HAP-1 (cell line): ENCODE measurements around the gene TVP23A.
A peak's percentile ranks its signal among the peaks of the same experiment; 100 is the strongest.

ENCODE experiments used
- DNase-seq, 2 experiments: peaks; one replicate each; pipeline ENCODE4 v3.0.0-alpha.2; 2016 to 2020; ENCODE audit warnings: low spot score in 2 of 2
- H3K27me3 ChIP-seq: fragments of 250-450 bp; sonication (Bioruptor Pico); 2 replicates; pipeline ENCODE4 v1.5.1; 2020; ENCODE audit warnings: low read depth, mild to moderate bottlenecking, moderate library complexity
- H3K36me3 ChIP-seq: fragments of 250-450 bp; sonication (Bioruptor Pico); replicated peaks from 2 replicates; pipeline ENCODE4 v1.5.1; 2020; ENCODE audit warnings: mild to moderate bottlenecking
- H3K4me1 ChIP-seq: fragments of 250-450 bp; sonication (Bioruptor Pico); 2 replicates; pipeline ENCODE4 v1.5.1; 2020; ENCODE audit warnings: mild to moderate bottlenecking
- H3K4me3 ChIP-seq: fragments of 250-450 bp; sonication (Bioruptor Pico); 2 replicates; pipeline ENCODE4 v1.5.1; 2020; ENCODE audit warnings: mild to moderate bottlenecking, moderate library complexity
- H3K9me3 ChIP-seq: fragments of 250-450 bp; sonication (Bioruptor Pico); 2 replicates; pipeline ENCODE4 v1.5.1; 2020; ENCODE audit warnings: mild to moderate bottlenecking, moderate library complexity
- in situ Hi-C: fragments of 300-500 bp; cut with MboI; formaldehyde crosslinking; loops from 3 replicates; pipeline ENCODE4 v1.14.3; 2020; ENCODE audit warnings: low sequenced_read_pairs, inconsistent platforms, mixed read lengths

Gene TVP23A

GRCh38 chr16:10765772-10766171, 52.8 kb downstream of the TVP23A start:
- peaks cover 5% of the 10 kb centered on the region; the same call in 1 of the 2 replicates for H3K36me3 ChIP-seq
- no peak overlapping the region for H3K4me3 ChIP-seq
- no peaks in the 10 kb centered on the region for H3K4me1 ChIP-seq
- H3K9me3 ChIP-seq = no peaks in the 10 kb centered on the region
- no peaks in the 10 kb centered on the region for H3K27me3 ChIP-seq
- in situ Hi-C loops = no loop called here
- no peak for DNase-seq

GRCh38 chr16:10763456-10763855, 55.1 kb downstream of the TVP23A start:
- H3K36me3 ChIP-seq = peaks cover 7% of the 10 kb centered on the region; the same call in 1 of the 2 replicates
- no peaks in the 10 kb centered on the region for H3K9me3 ChIP-seq
- no peak for DNase-seq
- no peaks in the 10 kb centered on the region for H3K27me3 ChIP-seq
- in situ Hi-C loops = no loop called here
- H3K4me1 ChIP-seq = no peaks in the 10 kb centered on the region
- H3K4me3 ChIP-seq = no peak overlapping the region

- in situ Hi-C loops = no loop called here
- no peak overlapping the region for H3K4me3 ChIP-seq
- no peaks in the 10 kb centered on the region for H3K27me3 ChIP-seq
- no peaks in the 10 kb centered on the region for H3K4me1 ChIP-seq
- DNase-seq = no peak
- H3K9me3 ChIP-seq = no peaks in the 10 kb centered on the region
- peaks cover 7% of the 10 kb centered on the region; the same call in 1 of the 2 replicates for H3K36me3 ChIP-seq
Measured at GRCh38 chr16:10762336-10763016, 56.1 kb downstream of the TVP23A start.

GRCh38 chr16:10761373-10761772, 57.2 kb downstream of the TVP23A start:
- H3K9me3 ChIP-seq = no peaks in the 10 kb centered on the region
- H3K4me1 ChIP-seq = no peaks in the 10 kb centered on the region
- in situ Hi-C loops = no loop called here
- H3K36me3 ChIP-seq = peaks cover 7% of the 10 kb centered on the region; the same call in 1 of the 2 replicates
- H3K27me3 ChIP-seq = no peaks in the 10 kb centered on the region
- no peak for DNase-seq
- no peak overlapping the region for H3K4me3 ChIP-seq

DNA sequence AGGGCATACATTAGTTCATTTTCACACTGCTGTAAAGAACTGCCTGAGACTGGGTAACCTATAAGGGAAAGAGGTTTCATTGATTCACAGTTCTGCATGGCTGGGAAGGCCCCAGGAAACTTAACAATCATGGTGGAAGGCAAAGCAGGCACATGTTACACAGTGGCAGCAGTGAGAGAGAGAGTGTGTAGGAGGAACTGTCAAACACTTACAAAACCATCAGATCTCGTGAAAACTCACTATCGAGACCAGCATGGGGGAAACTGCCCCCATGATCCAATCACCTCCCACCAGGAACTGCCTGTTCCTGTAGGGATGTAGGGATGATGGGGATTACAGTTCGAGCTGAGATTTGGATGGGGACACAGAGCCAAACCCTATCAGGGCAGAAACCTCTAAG, 57.7 kb downstream of the TVP23A start:
- H3K4me3 ChIP-seq = no peak overlapping the region
- H3K27me3 ChIP-seq = no peaks in the 10 kb centered on the region
- peaks cover 7% of the 10 kb centered on the region; the same call in 1 of the 2 replicates for H3K36me3 ChIP-seq
- no peaks in the 10 kb centered on the region for H3K4me1 ChIP-seq
- in situ Hi-C loops = no loop called here
- DNase-seq = no peak
- no peaks in the 10 kb centered on the region for H3K9me3 ChIP-seq

DNA sequence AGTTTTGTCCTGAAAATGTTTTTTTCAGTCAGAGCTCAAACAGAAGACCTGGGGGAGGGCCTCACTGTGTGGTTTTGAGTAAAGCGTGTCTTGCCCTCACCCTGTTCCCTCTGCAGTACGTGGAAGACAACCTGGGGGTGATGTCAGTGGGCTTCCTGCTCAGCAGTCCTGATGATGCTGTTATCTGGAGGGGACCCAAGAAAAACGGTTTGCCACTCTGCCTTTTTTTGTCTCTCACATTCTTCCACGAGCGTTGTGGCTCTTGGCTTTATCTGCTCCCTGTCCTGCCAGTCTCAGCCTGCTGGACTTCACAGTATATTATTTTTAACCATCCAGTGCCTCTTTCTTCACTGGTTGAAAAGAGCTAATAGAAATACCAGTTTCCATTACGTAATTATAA, 62.0 kb downstream of the TVP23A start:
- H3K4me1 ChIP-seq = no peaks in the 10 kb centered on the region
- H3K9me3 ChIP-seq = no peaks in the 10 kb centered on the region
- peaks cover 7% of the 10 kb centered on the region; the same call in 1 of the 2 replicates for H3K36me3 ChIP-seq
- no peak overlapping the region for H3K4me3 ChIP-seq
- in situ Hi-C loops = no loop called here
- H3K27me3 ChIP-seq = no peaks in the 10 kb centered on the region
- no peak for DNase-seq

DNA sequence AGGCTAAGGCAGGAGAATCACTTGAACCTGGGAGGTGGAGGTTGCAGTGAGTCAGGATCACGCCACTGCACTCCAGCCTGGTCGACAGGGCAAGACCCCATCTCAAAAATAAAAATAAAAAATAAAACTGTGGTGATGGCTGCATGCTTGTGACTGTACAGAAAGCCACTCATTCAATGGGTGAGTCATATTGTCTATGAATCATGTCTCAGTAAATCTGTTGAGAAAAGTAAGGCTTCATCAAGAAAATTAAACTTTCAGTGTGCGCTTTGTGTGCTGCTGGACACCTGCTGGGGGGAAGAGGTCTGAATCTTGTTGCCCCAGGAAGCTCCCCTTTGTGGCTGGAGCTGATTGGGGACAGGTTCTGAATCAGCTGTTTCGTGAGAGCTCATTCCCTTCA, 63.7 kb downstream of the TVP23A start:
- no peaks in the 10 kb centered on the region; the same call in 1 of the 2 replicates for H3K36me3 ChIP-seq
- in situ Hi-C loops = no loop called here
- no peaks in the 10 kb centered on the region for H3K4me1 ChIP-seq
- no peaks in the 10 kb centered on the region for H3K9me3 ChIP-seq
- H3K4me3 ChIP-seq = no peak overlapping the region
- H3K27me3 ChIP-seq = no peaks in the 10 kb centered on the region
- no peak for DNase-seq

DNA sequence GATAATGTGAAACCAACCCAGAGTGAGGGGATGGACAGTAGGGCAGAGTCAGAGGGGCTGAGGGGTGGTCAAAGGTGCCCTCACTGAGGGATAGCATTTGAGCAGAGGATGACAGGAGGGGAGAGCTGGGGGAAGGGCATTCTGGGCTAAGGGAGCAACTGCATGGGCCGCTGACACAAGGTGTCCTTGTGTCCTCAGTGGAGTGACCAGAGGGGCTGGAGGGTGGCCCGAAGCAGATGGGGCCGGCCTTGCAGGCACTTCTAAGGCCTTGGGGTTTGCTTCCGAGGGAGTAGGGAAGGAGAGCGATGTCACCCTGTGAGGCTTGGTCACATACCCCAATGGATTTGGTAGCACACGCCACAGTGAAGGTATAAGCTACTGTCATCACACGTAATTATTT, 64.9 kb downstream of the TVP23A start:
- no peaks in the 10 kb centered on the region for H3K27me3 ChIP-seq
- H3K4me1 ChIP-seq = no peaks in the 10 kb centered on the region
- in situ Hi-C loops = no loop called here

GRCh38 chr16:10752843-10753523, 65.6 kb downstream of the TVP23A start:
- DNase-seq = no peak
- H3K4me3 ChIP-seq = no peak overlapping the region
- H3K4me1 ChIP-seq = no peaks in the 10 kb centered on the region
- H3K9me3 ChIP-seq = no peaks in the 10 kb centered on the region
- in situ Hi-C loops = no loop called here
- no peaks in the 10 kb centered on the region for H3K27me3 ChIP-seq
- H3K36me3 ChIP-seq = no peaks in the 10 kb centered on the region; the same call in 1 of the 2 replicates

More for the DNA sequence above, 64.9 kb downstream of the TVP23A start:
- no peaks in the 10 kb centered on the region for H3K9me3 ChIP-seq
- H3K4me3 ChIP-seq = no peak overlapping the region
- no peaks in the 10 kb centered on the region; the same call in none of the 2 replicates for H3K36me3 ChIP-seq
- DNase-seq = no peak

DNA sequence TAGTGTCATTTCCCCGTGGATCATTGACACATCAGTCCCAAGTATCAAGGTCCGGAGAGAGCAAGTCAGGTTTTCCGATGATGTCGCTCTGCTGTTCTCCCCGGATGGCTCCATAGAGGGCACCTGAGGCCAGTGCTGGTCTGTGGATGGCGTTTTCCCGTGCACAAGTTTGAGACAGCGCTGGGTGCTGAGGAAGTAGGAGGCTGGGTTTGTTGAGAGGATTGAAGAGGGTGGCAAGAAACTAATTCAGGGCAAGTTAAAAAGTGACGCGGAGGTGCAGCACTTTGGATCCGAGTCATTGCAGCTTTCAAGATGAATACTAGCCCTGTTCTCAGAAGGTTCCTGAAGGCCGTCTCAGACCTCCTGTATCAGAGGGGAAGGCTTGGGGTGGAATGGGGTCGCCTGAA, 67.3 kb downstream of the TVP23A start:
- no peak for DNase-seq
- Histone ChIP-seq H3K4me3 (no peak overlapping the region), H3K4me1 (no peaks in the 10 kb centered on the region), H3K9me3 (no peaks in the 10 kb centered on the region), H3K36me3 (no peaks in the 10 kb centered on the region; the same call in 1 of the 2 replicates), H3K27me3 (no peaks in the 10 kb centered on the region)
- in situ Hi-C loops = no loop called here

GRCh38 chr16:10750793-10751192, 67.8 kb downstream of the TVP23A start:
- DNase-seq = no peak
- no peaks in the 10 kb centered on the region for H3K4me1 ChIP-seq
- H3K4me3 ChIP-seq = no peak overlapping the region
- H3K9me3 ChIP-seq = no peaks in the 10 kb centered on the region
- in situ Hi-C loops = no loop called here
- no peaks in the 10 kb centered on the region for H3K27me3 ChIP-seq
- H3K36me3 ChIP-seq = no peaks in the 10 kb centered on the region; the same call in 1 of the 2 replicates

DNA sequence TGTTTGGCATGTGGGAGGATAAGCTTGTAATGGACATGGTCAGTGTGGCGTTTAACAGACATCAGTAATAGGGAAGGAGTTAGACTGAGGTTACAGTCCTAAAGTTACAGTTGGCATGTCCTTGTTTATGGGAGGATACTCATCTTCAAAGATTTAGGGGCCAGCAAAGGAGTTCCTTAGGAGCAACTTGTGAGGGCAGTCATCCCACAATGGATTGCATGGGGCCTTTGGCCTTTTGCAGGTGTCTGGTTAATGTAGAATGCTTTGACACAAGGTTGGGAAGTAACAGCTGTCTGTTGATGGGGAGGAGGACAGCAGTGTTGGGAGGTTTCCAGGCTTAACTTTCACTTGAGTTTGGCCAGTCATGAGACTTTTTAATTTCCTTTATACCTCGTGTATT, 72.8 kb downstream of the TVP23A start:
- Histone ChIP-seq H3K4me3 (no peak overlapping the region), H3K4me1 (peaks cover 10% of the 10 kb centered on the region), H3K9me3 (no peaks in the 10 kb centered on the region), H3K27me3 (no peaks in the 10 kb centered on the region), H3K36me3 (no peaks in the 10 kb centered on the region; the same call in 1 of the 2 replicates)
- in situ Hi-C loops = loop anchor here (10.0 kb wide), 1 partner anchor 179 kb away; no protein-coding TSS in a partner anchor
- DNase-seq = no peak

GRCh38 chr16:10744370-10745030, 74.1 kb downstream of the TVP23A start:
- Histone ChIP-seq H3K36me3 (no peaks in the 10 kb centered on the region; the same call in 1 of the 2 replicates), H3K27me3 (no peaks in the 10 kb centered on the region), H3K9me3 (no peaks in the 10 kb centered on the region), H3K4me3 (peak overlapping the region; percentile 71), H3K4me1 (peaks cover 10% of the 10 kb centered on the region)
- in situ Hi-C loops = loop anchor here (5.0 to 10.0 kb wide), 2 partner anchors 180 to 232 kb away; no protein-coding TSS in a partner anchor
- DNase-seq = no peak
